DOHH2 (cell line): ENCODE data around the gene MAP4K3.

Experiments
- H3F3A ChIP-seq: fragments of 200-600 bp; sonication (generic), shearing (Covaris generic); 2 replicates; pipeline ENCODE4 v1.6.0; 2016; ENCODE audit warnings: antibody characterized with exemption, mild to moderate bottlenecking; ENCODE audit not compliant: control insufficient read depth, insufficient read depth
- H3K27ac ChIP-seq: fragments of 200-600 bp; sonication (generic); 2 replicates; pipeline ENCODE4 v1.5.1; 2014; ENCODE audit warnings: low read depth, mild to moderate bottlenecking, low read length, moderate library complexity
- H3K27me3 ChIP-seq: fragments of 200-600 bp; sonication (generic); 2 replicates; pipeline ENCODE4 v1.6.1; 2014; ENCODE audit warnings: mild to moderate bottlenecking, low read length, mixed read lengths; ENCODE audit not compliant: control insufficient read depth
- H3K36me3 ChIP-seq: fragments of 200-600 bp; sonication (generic); 2 replicates; pipeline ENCODE4 v1.6.1; 2014; ENCODE audit warnings: mild to moderate bottlenecking, low read length, moderate library complexity, mixed read lengths; ENCODE audit not compliant: control insufficient read depth
- H3K4me1 ChIP-seq: fragments of 200-600 bp; sonication (generic); 2 replicates; pipeline ENCODE4 v1.6.1; 2014; ENCODE audit warnings: mild to moderate bottlenecking, low read length, mixed read lengths; ENCODE audit not compliant: control insufficient read depth
- H3K4me2 ChIP-seq: fragments of 200-600 bp; sonication (generic); 2 replicates; pipeline ENCODE4 v1.6.0; 2014; ENCODE audit warnings: mild to moderate bottlenecking, low read length, moderate library complexity
- H3K4me3 ChIP-seq: fragments of 200-600 bp; sonication (generic); 2 replicates; pipeline ENCODE4 v1.5.1; 2014; ENCODE audit warnings: mild to moderate bottlenecking, low read length, mixed read lengths
- H3K79me2 ChIP-seq: fragments of 200-600 bp; sonication (generic); 2 replicates; pipeline ENCODE4 v1.6.1; 2014; ENCODE audit warnings: mild to moderate bottlenecking, low read length, mixed read lengths; ENCODE audit not compliant: control insufficient read depth
- H3K9me2 ChIP-seq: fragments of 200-600 bp; sonication (generic); replicated peaks from 2 replicates; pipeline ENCODE4 v1.6.1; 2014; ENCODE audit warnings: mild to moderate bottlenecking, low read length, mixed read lengths; ENCODE audit not compliant: control insufficient read depth
- H3K9me3 ChIP-seq: fragments of 200-600 bp; sonication (generic); 2 replicates; pipeline ENCODE4 v1.6.1; 2014; ENCODE audit warnings: antibody characterized with exemption, low read length, mixed read lengths; ENCODE audit not compliant: control insufficient read depth, insufficient read depth
- H4K20me1 ChIP-seq: fragments of 200-600 bp; sonication (generic); 2 replicates; pipeline ENCODE4 v1.6.0; 2014; ENCODE audit warnings: low read depth, mild to moderate bottlenecking, antibody characterized with exemption, low read length, moderate library complexity; ENCODE audit not compliant: control insufficient read depth, insufficient read depth
- CTCF ChIP-seq: fragments of 200-600 bp; sonication (generic); IDR thresholded peaks from one replicate; pipeline ENCODE4 v1.5.1; 2014; ENCODE audit warnings: antibody characterized with exemption, mild to moderate bottlenecking, low read depth, low read length; ENCODE audit not compliant: poor library complexity, severe bottlenecking
- EZH2phosphoT487 ChIP-seq: fragments of 200-600 bp; sonication (generic); IDR thresholded peaks from 2 replicates; pipeline ENCODE4 v1.6.1; 2017; ENCODE audit warnings: borderline replicate concordance, mild to moderate bottlenecking, antibody characterized with exemption, low read length, moderate library complexity, mixed read lengths

MAP4K3 gene

GRCh38 chr2:39419282-39420223, 17.5 kb downstream of the MAP4K3 start:
- TF ChIP-seq CTCF (no peak), EZH2phosphoT487 (no peak)
- H3K4me1 ChIP-seq, result no peaks in the 10 kb centered on the region
- peaks cover 77% of the 10 kb centered on the region for H3K79me2 ChIP-seq
- no peak overlapping the region for H3K4me2 ChIP-seq
- H3K36me3 ChIP-seq, result no peaks in the 10 kb centered on the region
- H3K27ac ChIP-seq, result no peak overlapping the region
- no peaks in the 10 kb centered on the region for H3K9me2 ChIP-seq
- H3K4me3 ChIP-seq, result no peak overlapping the region
- H3F3A ChIP-seq, result peaks cover 4% of the 10 kb centered on the region; the same call in 1 of the 2 replicates
- no peaks in the 10 kb centered on the region for H3K9me3 ChIP-seq
- no peaks in the 10 kb centered on the region for H3K27me3 ChIP-seq
- no peaks in the 10 kb centered on the region for H4K20me1 ChIP-seq

GRCh38 chr2:39418491-39418890, 18.6 kb downstream of the MAP4K3 start:
- H3F3A ChIP-seq, result peaks cover 4% of the 10 kb centered on the region; the same call in 1 of the 2 replicates
- H3K79me2 ChIP-seq, result peaks cover 74% of the 10 kb centered on the region
- H3K27me3 ChIP-seq, result no peaks in the 10 kb centered on the region
- TF ChIP-seq CTCF (no peak), EZH2phosphoT487 (no peak)
- H3K9me2 ChIP-seq, result no peaks in the 10 kb centered on the region
- H3K27ac ChIP-seq, result no peak overlapping the region
- no peak overlapping the region for H3K4me3 ChIP-seq
- no peaks in the 10 kb centered on the region for H4K20me1 ChIP-seq
- H3K36me3 ChIP-seq, result no peaks in the 10 kb centered on the region
- no peak overlapping the region for H3K4me2 ChIP-seq
- H3K9me3 ChIP-seq, result no peaks in the 10 kb centered on the region
- no peaks in the 10 kb centered on the region for H3K4me1 ChIP-seq

GRCh38 chr2:39416140-39416539, 20.9 kb downstream of the MAP4K3 start:
- Histone ChIP-seq H4K20me1 (no peaks in the 10 kb centered on the region), H3K27ac (no peak overlapping the region), H3K9me3 (no peaks in the 10 kb centered on the region), H3K4me3 (no peak overlapping the region), H3K27me3 (no peaks in the 10 kb centered on the region), H3K4me2 (no peak overlapping the region), H3K9me2 (no peaks in the 10 kb centered on the region), H3K36me3 (no peaks in the 10 kb centered on the region), H3F3A (peaks cover 4% of the 10 kb centered on the region; the same call in 1 of the 2 replicates), H3K79me2 (peaks cover 73% of the 10 kb centered on the region), H3K4me1 (peaks cover 22% of the 10 kb centered on the region)
- TF ChIP-seq CTCF, result no peak
- TF ChIP-seq EZH2phosphoT487, result no peak
